LNCaP clone FGC (cell line): ENCODE measurements around the gene WNT8A.
"Not testable (repeated sequence)": the region's sequence is repeated elsewhere in the genome, so short reads cannot be mapped to it uniquely, and the experiment has no call there.

Experiments used
- DNase-seq: peaks from one replicate; pipeline ENCODE4 v3.0.0-alpha.2; 2011; ENCODE audit warnings: low read depth
- H3K4me3 ChIP-seq: 2 replicates; pipeline ENCODE4 v1.5.1; 2011; ENCODE audit warnings: mild to moderate bottlenecking, low read depth, low read length, control low read depth
- TF ChIP-seq, protein P1 (sequence below): IDR thresholded peaks from 2 replicates; pipeline ENCODE4 v1.5.1; 2012; ENCODE audit warnings: mild to moderate bottlenecking; ENCODE audit not compliant: control insufficient read depth, insufficient read depth; ENCODE audit errors: extremely low read depth

Gene WNT8A

DNA sequence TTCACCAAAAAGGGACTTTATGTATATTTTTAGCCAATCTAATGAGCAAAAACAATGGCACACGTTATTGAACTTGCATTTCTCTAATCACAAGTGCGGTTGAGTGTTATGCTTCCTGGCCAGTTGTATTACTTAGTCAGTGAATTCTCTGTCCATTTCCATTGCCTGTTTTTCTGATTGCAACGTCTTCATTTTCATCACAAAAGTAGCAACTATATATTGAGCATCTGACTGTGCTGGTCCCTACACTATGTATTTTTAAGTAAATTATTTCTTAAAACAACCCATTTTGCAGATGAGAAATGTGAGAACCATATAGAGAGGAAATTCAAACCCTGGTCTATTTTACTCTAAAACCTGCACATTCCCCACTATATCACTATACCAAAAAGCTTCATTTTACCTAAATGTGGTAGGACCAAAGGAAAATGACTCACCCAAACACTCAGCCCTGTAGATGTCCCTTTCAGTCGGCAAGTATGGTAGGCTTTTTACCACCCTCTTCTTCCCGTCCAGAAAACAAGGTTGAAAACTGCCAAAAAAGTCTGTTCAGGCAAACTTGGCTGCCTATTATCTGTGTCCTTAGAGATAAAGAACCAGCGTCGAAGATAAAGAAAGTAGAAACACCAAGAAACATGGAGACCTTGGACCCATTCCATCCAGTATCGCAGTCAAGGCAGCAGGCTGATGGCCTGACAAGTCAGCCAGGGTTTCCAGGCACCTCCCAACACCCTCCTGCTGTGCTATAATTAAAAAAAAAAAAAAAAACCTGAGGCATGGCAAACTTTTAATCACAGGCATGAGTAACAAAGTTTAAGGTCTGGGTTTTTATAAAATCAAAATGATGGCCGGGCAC is 32.2 kb upstream of the WNT8A start:
- H3K4me3 ChIP-seq, result no peak overlapping the region
- no peak for DNase-seq
- TF ChIP-seq, protein P1, sequence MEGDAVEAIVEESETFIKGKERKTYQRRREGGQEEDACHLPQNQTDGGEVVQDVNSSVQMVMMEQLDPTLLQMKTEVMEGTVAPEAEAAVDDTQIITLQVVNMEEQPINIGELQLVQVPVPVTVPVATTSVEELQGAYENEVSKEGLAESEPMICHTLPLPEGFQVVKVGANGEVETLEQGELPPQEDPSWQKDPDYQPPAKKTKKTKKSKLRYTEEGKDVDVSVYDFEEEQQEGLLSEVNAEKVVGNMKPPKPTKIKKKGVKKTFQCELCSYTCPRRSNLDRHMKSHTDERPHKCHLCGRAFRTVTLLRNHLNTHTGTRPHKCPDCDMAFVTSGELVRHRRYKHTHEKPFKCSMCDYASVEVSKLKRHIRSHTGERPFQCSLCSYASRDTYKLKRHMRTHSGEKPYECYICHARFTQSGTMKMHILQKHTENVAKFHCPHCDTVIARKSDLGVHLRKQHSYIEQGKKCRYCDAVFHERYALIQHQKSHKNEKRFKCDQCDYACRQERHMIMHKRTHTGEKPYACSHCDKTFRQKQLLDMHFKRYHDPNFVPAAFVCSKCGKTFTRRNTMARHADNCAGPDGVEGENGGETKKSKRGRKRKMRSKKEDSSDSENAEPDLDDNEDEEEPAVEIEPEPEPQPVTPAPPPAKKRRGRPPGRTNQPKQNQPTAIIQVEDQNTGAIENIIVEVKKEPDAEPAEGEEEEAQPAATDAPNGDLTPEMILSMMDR, result no peak

- DNase-seq, result not testable (repeated sequence)
Observed at GRCh38 chr5:138052718-138053117, 31.1 kb upstream of the WNT8A start.

GRCh38 chr5:138053554-138053953 is 30.3 kb upstream of the WNT8A start:
- no peak overlapping the region for H3K4me3 ChIP-seq
- no peak for DNase-seq
- TF ChIP-seq, protein P1, result no peak

More at GRCh38 chr5:138052718-138053117, 31.1 kb upstream of the WNT8A start:
- H3K4me3 ChIP-seq, result not testable (repeated sequence)

DNA sequence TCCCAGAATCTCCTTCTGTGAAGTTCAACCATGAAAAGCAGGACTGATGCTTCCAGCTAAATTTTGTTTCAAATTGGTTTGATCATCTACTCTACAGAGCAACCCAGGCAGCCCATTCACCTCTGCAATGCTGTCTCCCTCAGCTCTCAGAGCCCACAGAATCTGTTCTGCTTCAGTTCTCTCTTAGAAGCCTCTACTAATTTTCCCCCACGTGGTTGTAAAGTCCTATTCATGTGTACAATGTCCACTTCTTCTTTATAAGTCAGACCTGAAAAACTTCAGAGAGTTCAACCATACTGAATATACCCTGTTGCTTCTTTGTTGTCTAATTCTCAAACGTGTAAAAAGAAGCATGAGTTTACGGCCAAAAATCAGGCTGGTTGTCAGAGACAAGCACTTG is 29.6 kb upstream of the WNT8A start:
- H3K4me3 ChIP-seq, result no peak overlapping the region
- TF ChIP-seq, protein P1, result no peak
- no peak for DNase-seq

GRCh38 chr5:138054847-138055558 is 28.8 kb upstream of the WNT8A start:
- DNase-seq, result no peak
- TF ChIP-seq, protein P1, result no peak
- no peak overlapping the region for H3K4me3 ChIP-seq

- TF ChIP-seq, protein P1, result no peak
- no peak overlapping the region for H3K4me3 ChIP-seq
- no peak for DNase-seq
Observed at GRCh38 chr5:138064526-138064925, 19.3 kb upstream of the WNT8A start.

GRCh38 chr5:138065102-138065501 is 18.7 kb upstream of the WNT8A start:
- H3K4me3 ChIP-seq, result no peak overlapping the region
- DNase-seq, result no peak
- TF ChIP-seq, protein P1, result no peak
